OCI-M2 (cell line): ENCODE results near the gene INF2.
"Not testable (repeated sequence)": the region's sequence is repeated elsewhere in the genome, so short reads cannot be mapped to it uniquely, and the experiment has no call there.

ENCODE experiments used
- DNase-seq: peaks from one replicate; lab custom pipeline; 2025; ENCODE audit not compliant: unreplicated experiment; lab: John Stamatoyannopoulos, UW

INF2 gene

GRCh38 chr14:104689109-104689880 lies at the start of gene INF2:
TSS of gene INF2 (plus strand) at chr14:104689618. CDS start at chr14:104701366, 11,748 bp downstream.
- no peak for DNase-seq

GRCh38 chr14:104639885-104640548 lies 49.4 kb upstream of the INF2 start:
- DNase-seq: peak; percentile 7

- no peak for DNase-seq
Observed at GRCh38 chr14:104640681-104641080, 48.7 kb upstream of the INF2 start.

GRCh38 chr14:104641753-104642539 lies 47.5 kb upstream of the INF2 start:
- no peak for DNase-seq

GRCh38 chr14:104642540-104642868 lies 46.9 kb upstream of the INF2 start:
- DNase-seq: no peak

GRCh38 chr14:104643306-104643705 lies 46.1 kb upstream of the INF2 start:
- DNase-seq: no peak

- DNase-seq: no peak
Observed at GRCh38 chr14:104644091-104644635, 45.3 kb upstream of the INF2 start.

GRCh38 chr14:104644656-104645378 lies 44.6 kb upstream of the INF2 start:
- DNase-seq: no peak

- no peak for DNase-seq
Observed at GRCh38 chr14:104647467-104648043, 41.9 kb upstream of the INF2 start.

- DNase-seq: no peak
Observed at GRCh38 chr14:104650057-104650980, 39.1 kb upstream of the INF2 start.

- DNase-seq: no peak
Observed at GRCh38 chr14:104650981-104651875, 38.2 kb upstream of the INF2 start.

- no peak for DNase-seq
Observed at GRCh38 chr14:104651876-104652260, 37.5 kb upstream of the INF2 start.

- DNase-seq: no peak
Observed at GRCh38 chr14:104652386-104652785, 37.0 kb upstream of the INF2 start.

- not testable (repeated sequence) for DNase-seq
Observed at GRCh38 chr14:104653130-104653920, 36.1 kb upstream of the INF2 start.

- no peak for DNase-seq
Observed at GRCh38 chr14:104654119-104654518, 35.3 kb upstream of the INF2 start.

- no peak for DNase-seq
Observed at GRCh38 chr14:104655128-104655848, 34.1 kb upstream of the INF2 start.
